GM12892 (cell line): ENCODE data around the gene TBC1D28.
"Not testable (repeated sequence)": the region's sequence is repeated elsewhere in the genome, so short reads cannot be mapped to it uniquely, and the experiment has no call there.

Source experiments
- POLR2A ChIP-seq: IDR thresholded peaks from 2 replicates; pipeline ENCODE4 v1.6.1; 2011; ENCODE audit warnings: low read depth, low read length, control low read depth
- TAF1 ChIP-seq: IDR thresholded peaks from 2 replicates; pipeline ENCODE4 v1.6.1; 2011; ENCODE audit warnings: low read depth, mild to moderate bottlenecking, control low read depth, low read length, borderline replicate concordance

- not testable (repeated sequence) for TF ChIP-seq TAF1, POLR2A
Observed at GRCh38 chr17:18635773-18636172, 8.4 kb downstream of the TBC1D28 start.
